GM23338 (cell line): ENCODE data around the gene GPR176. TPM values are rescaled to one million over a fixed set of nuclear protein-coding genes. Genes with fewer than 3 reads are reported as not detected.

Source experiments
- ATAC-seq: fragments of 200-7000 bp; cut with Tn5 transposase; 3 replicates; pipeline ENCODE4 v1.9.1; 2020
- DNase-seq: peaks from one replicate; pipeline ENCODE4 v3.0.0-alpha.2; 2015; ENCODE audit warnings: low spot score
- H2AFZ ChIP-seq: fragments of 200-600 bp; sonication (generic); 2 replicates; pipeline ENCODE4 v1.8.0; 2016; ENCODE audit warnings: antibody characterized with exemption, mild to moderate bottlenecking, moderate library complexity
- H3F3A ChIP-seq: fragments of 200-600 bp; sonication (generic); replicated peaks from 2 replicates; pipeline ENCODE4 v1.8.0; 2017; ENCODE audit warnings: antibody characterized with exemption, mixed run types, low read depth
- H3K27ac ChIP-seq: fragments of 200-600 bp; sonication (generic); 2 replicates; pipeline ENCODE4 v1.6.1; 2016; ENCODE audit warnings: low read depth
- H3K27me3 ChIP-seq: fragments of 200-600 bp; sonication (generic); 2 replicates; pipeline ENCODE4 v1.8.0; 2016; ENCODE audit warnings: mild to moderate bottlenecking, mixed run types, moderate library complexity; ENCODE audit not compliant: insufficient read depth
- H3K36me3 ChIP-seq: fragments of 200-600 bp; sonication (generic); 2 replicates; pipeline ENCODE4 v1.8.0; 2016; ENCODE audit warnings: mild to moderate bottlenecking; ENCODE audit not compliant: insufficient read depth
- H3K4me1 ChIP-seq: fragments of 200-600 bp; sonication (generic); 2 replicates; pipeline ENCODE4 v1.8.0; 2016; ENCODE audit warnings: mild to moderate bottlenecking, moderate library complexity; ENCODE audit not compliant: insufficient read depth
- H3K4me2 ChIP-seq: fragments of 200-600 bp; sonication (generic); 2 replicates; pipeline ENCODE4 v1.7.1; 2017; ENCODE audit warnings: mixed run types
- H3K4me3 ChIP-seq: fragments of 200-600 bp; sonication (generic); 2 replicates; pipeline ENCODE4 v1.6.1; 2016; ENCODE audit warnings: mixed run types
- H3K79me2 ChIP-seq: fragments of 200-600 bp; sonication (generic); replicated peaks from 2 replicates; pipeline ENCODE4 v1.8.0; 2017; ENCODE audit warnings: mild to moderate bottlenecking; ENCODE audit not compliant: insufficient read depth
- H3K9me2 ChIP-seq: fragments of 200-600 bp; sonication (generic); 2 replicates; pipeline ENCODE4 v1.8.0; 2017; ENCODE audit not compliant: insufficient read depth
- H4K20me1 ChIP-seq: fragments of 200-600 bp; sonication (generic); replicated peaks from 2 replicates; pipeline ENCODE4 v1.8.0; 2017; ENCODE audit warnings: mild to moderate bottlenecking; ENCODE audit not compliant: insufficient read depth
- H3K27ac Mint-ChIP-seq: 2 replicates; pipeline ENCODE4 v1.8.0; 2020; ENCODE audit warnings: inconsistent platforms, mild to moderate bottlenecking, moderate library complexity, mixed read lengths
- H3K27me3 Mint-ChIP-seq: 3 replicates; pipeline ENCODE4 v1.8.0; 2022; ENCODE audit warnings: low read depth, mild to moderate bottlenecking, moderate library complexity, mixed read lengths, inconsistent platforms; ENCODE audit not compliant: insufficient read depth, poor library complexity
- H3K36me3 Mint-ChIP-seq: 3 replicates; pipeline ENCODE4 v1.8.0; 2021; ENCODE audit warnings: low read depth, mild to moderate bottlenecking, inconsistent platforms, moderate library complexity, mixed read lengths
- H3K4me1 Mint-ChIP-seq: 3 replicates; pipeline ENCODE4 v1.8.0; 2020; ENCODE audit warnings: mild to moderate bottlenecking, inconsistent platforms, mixed read lengths
- H3K4me3 Mint-ChIP-seq: 3 replicates; pipeline ENCODE4 v1.8.0; 2021; ENCODE audit warnings: moderate library complexity, mild to moderate bottlenecking, inconsistent platforms, mixed read lengths
- H3K9me3 Mint-ChIP-seq: 3 replicates; pipeline ENCODE4 v1.8.0; 2020; ENCODE audit warnings: moderate library complexity, mild to moderate bottlenecking, inconsistent platforms, mixed read lengths
- EZH2 ChIP-seq: fragments of 200-600 bp; sonication (generic); IDR thresholded peaks from one replicate; pipeline ENCODE4 v1.8.0; 2017; ENCODE audit warnings: antibody characterized with exemption, mild to moderate bottlenecking, low read depth; ENCODE audit not compliant: unreplicated experiment
- JUNB ChIP-seq: IDR thresholded peaks from one replicate; pipeline ENCODE4 v1.6.1; 2016; ENCODE audit warnings: antibody characterized with exemption; ENCODE audit not compliant: unreplicated experiment
- REST ChIP-seq: IDR thresholded peaks from one replicate; pipeline ENCODE4 v1.6.1; 2018; ENCODE audit warnings: antibody characterized with exemption; ENCODE audit not compliant: unreplicated experiment
- ZNF331 ChIP-seq: fragments of 250-450 bp; sonication (Bioruptor Pico); IDR thresholded peaks from 2 replicates; pipeline ENCODE4 v1.5.0; 2020; ENCODE audit warnings: low read depth, mild to moderate bottlenecking, moderate library complexity
- ZNF462 ChIP-seq: fragments of 250-450 bp; sonication (Bioruptor Pico); IDR thresholded peaks from 2 replicates; pipeline ENCODE4 v1.5.0; 2020; ENCODE audit warnings: mild to moderate bottlenecking, moderate library complexity
- polyA plus RNA-seq: library from polyadenylated mRNA; unstranded; fragments of >200 nt; fragmentation: Nextera tagmentation; extraction: Ambion mirVana; gene quantifications from 2 replicates; pipeline ENCODE4 v1.2.1, GENCODE V29; 2016
- total RNA-seq: library from RNA; depleted of rRNA; stranded (reverse); fragments of >200 nt; shearing (Covaris generic); gene quantifications from 2 replicates; pipeline ENCODE4 v1.2.3, GENCODE V29; 2014
- TF ChIP-seq, protein P1 (sequence below): IDR thresholded peaks from 2 replicates; pipeline ENCODE4 v1.6.1; 2016; ENCODE audit warnings: antibody characterized with exemption

The GPR176 gene
- total and polyA plus RNA-seq, 2 experiments from 2014 or later = 60.0 to 248 TPM

- peak; percentile 67 for ATAC-seq
- Histone ChIP-seq H3K4me2 (peak overlapping the region; percentile 71), H2AFZ (no peak overlapping the region), H3K36me3 (0 out of 2 replicates have a peak, but pooled peaks cover 3% of the 10 kb centered on the region), H3K4me3 (peak overlapping the region; percentile 12; the same call in 1 of the 2 replicates), H3K27me3 (no peaks in the 10 kb centered on the region), H3F3A (no peaks in the 10 kb centered on the region; the same call in 1 of the 2 replicates), H4K20me1 (peaks cover 25% of the 10 kb centered on the region), H3K4me1 (peaks cover 100% of the 10 kb centered on the region), H3K27ac (no peak overlapping the region), H3K79me2 (peaks cover 100% of the 10 kb centered on the region), H3K9me2 (no peaks in the 10 kb centered on the region)
- Mint-ChIP-seq H3K4me3 (peak overlapping the region; percentile 26; the same call in 2 of the 3 replicates), H3K27ac (peak overlapping the region; percentile 78), H3K27me3 (no peaks in the 10 kb centered on the region), H3K36me3 (peaks cover 43% of the 10 kb centered on the region), H3K9me3 (no peaks in the 10 kb centered on the region), H3K4me1 (peaks cover 92% of the 10 kb centered on the region)
- peak; percentile 58 for DNase-seq
- TF ChIP-seq JUNB = no peak
- TF ChIP-seq, protein P1, sequence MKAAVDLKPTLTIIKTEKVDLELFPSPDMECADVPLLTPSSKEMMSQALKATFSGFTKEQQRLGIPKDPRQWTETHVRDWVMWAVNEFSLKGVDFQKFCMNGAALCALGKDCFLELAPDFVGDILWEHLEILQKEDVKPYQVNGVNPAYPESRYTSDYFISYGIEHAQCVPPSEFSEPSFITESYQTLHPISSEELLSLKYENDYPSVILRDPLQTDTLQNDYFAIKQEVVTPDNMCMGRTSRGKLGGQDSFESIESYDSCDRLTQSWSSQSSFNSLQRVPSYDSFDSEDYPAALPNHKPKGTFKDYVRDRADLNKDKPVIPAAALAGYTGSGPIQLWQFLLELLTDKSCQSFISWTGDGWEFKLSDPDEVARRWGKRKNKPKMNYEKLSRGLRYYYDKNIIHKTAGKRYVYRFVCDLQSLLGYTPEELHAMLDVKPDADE = no peak
- no peak for TF ChIP-seq REST
- TF ChIP-seq ZNF331 = no peak
- TF ChIP-seq EZH2 = no peak
- 0 out of 2 replicates have a peak, but pooled peaks have one; percentile 38 for TF ChIP-seq ZNF462
These were observed 12.8 kb downstream of the GPR176 start for GRCh38 chr15:39907216-39907615.
